ENCODE measurements around the gene VSNL1.

VSNL1 gene

GRCh38 chr2:17584689-17585088, 44.2 kb downstream of the VSNL1 start:
- no peak for DNase-seq

- no peak for DNase-seq
Measured at GRCh38 chr2:17587469-17587868, 47.0 kb downstream of the VSNL1 start.

GRCh38 chr2:17588031-17588430, 47.5 kb downstream of the VSNL1 start:
- no peak for DNase-seq

GRCh38 chr2:17589406-17590035, 49.0 kb downstream of the VSNL1 start:
- DNase-seq, result no peak

GRCh38 chr2:17590342-17590911, 49.9 kb downstream of the VSNL1 start:
- no peak for DNase-seq

- DNase-seq, result no peak
Measured at GRCh38 chr2:17591846-17592245, 51.4 kb downstream of the VSNL1 start.

- DNase-seq, result no peak
Measured at GRCh38 chr2:17592731-17593409, 52.4 kb downstream of the VSNL1 start.

GRCh38 chr2:17593445-17593840, 52.9 kb downstream of the VSNL1 start:
- no peak for DNase-seq

- DNase-seq, result no peak
Measured at GRCh38 chr2:17593841-17594491, 53.5 kb downstream of the VSNL1 start.

- DNase-seq, result no peak
Measured at GRCh38 chr2:17594533-17595401, 54.3 kb downstream of the VSNL1 start.

- DNase-seq, result no peak
Measured at GRCh38 chr2:17599617-17600016, 59.1 kb downstream of the VSNL1 start.

- no peak for DNase-seq
Measured at GRCh38 chr2:17600556-17601204, 60.2 kb downstream of the VSNL1 start.

GRCh38 chr2:17604050-17604449, 63.6 kb downstream of the VSNL1 start:
- no peak for DNase-seq

- DNase-seq, result no peak
Measured at GRCh38 chr2:17605696-17606095, 65.2 kb downstream of the VSNL1 start.

GRCh38 chr2:17606851-17607250, 66.4 kb downstream of the VSNL1 start:
- no peak for DNase-seq

GRCh38 chr2:17607379-17607778, 66.9 kb downstream of the VSNL1 start:
- no peak for DNase-seq

- no peak for DNase-seq
Measured at GRCh38 chr2:17608251-17608650, 67.8 kb downstream of the VSNL1 start.

- DNase-seq, result no peak
Measured at GRCh38 chr2:17610521-17610920, 70.0 kb downstream of the VSNL1 start.

GRCh38 chr2:17611036-17611435, 70.5 kb downstream of the VSNL1 start:
- DNase-seq, result no peak

GRCh38 chr2:17614174-17614930, 73.9 kb downstream of the VSNL1 start:
- no peak for DNase-seq

GRCh38 chr2:17615147-17615546, 74.7 kb downstream of the VSNL1 start:
- no peak for DNase-seq

All from stimulated activated CD4-positive, alpha-beta T cell treated with anti-CD3 and anti-CD28 coated beads, Interleukin-12 subunit alpha, Interleukin-12 subunit beta, amount 100 ng/mL, for 4 hours (primary cell).